Mucosa of rectum (tissue), 2 donors: ENCODE data around the gene STXBP5.

Experiments
- H3K27ac ChIP-seq, 2 donors: one replicate each; pipeline ENCODE4 v1.7.0; 2013; ENCODE audit warnings: inconsistent platforms in 2 of 2, low read depth in 2 of 2, low read length in 2 of 2
- H3K27me3 ChIP-seq, 2 donors: one replicate each; pipeline ENCODE4 v1.7.0; 2013; ENCODE audit warnings: low read length in 2 of 2; ENCODE audit not compliant: control insufficient read depth in 2 of 2, insufficient read depth in 2 of 2
- H3K36me3 ChIP-seq, 2 donors: one replicate each; pipeline ENCODE4 v1.7.0; 2013; ENCODE audit warnings: low read length in 2 of 2; ENCODE audit not compliant: control insufficient read depth in 2 of 2, insufficient read depth in 2 of 2
- H3K4me1 ChIP-seq, 2 donors: one replicate each; pipeline ENCODE4 v1.7.0; 2013; ENCODE audit warnings: low read length in 2 of 2, mild to moderate bottlenecking in 1 of 2; ENCODE audit not compliant: control insufficient read depth in 2 of 2, insufficient read depth in 2 of 2
- H3K4me3 ChIP-seq, 2 donors: one replicate each; pipeline ENCODE4 v1.7.0; 2013; ENCODE audit warnings: low read length in 2 of 2
- H3K9ac ChIP-seq, 2 donors: one replicate each; pipeline ENCODE4 v1.7.0; 2013; ENCODE audit warnings: low read length in 2 of 2, low read depth in 1 of 2, mild to moderate bottlenecking in 1 of 2
- H3K9me3 ChIP-seq, 2 donors: one replicate each; pipeline ENCODE4 v1.7.0; 2013; ENCODE audit warnings: low read length in 2 of 2; ENCODE audit not compliant: control insufficient read depth in 2 of 2
- donor health status: healthy.
- donor health status: Normal muscosa, but diverticular disease.

Gene STXBP5

GRCh38 chr6:147207837-147208754 is 3.9 kb downstream of the STXBP5 start:
- peak overlapping the region; percentile 43 to 53 for H3K4me3 ChIP-seq
- peaks cover 0 to 2% of the 10 kb centered on the region in 2 donors for H3K36me3 ChIP-seq
- H3K4me1 ChIP-seq, result peaks cover 4 to 11% of the 10 kb centered on the region in 2 donors
- H3K27me3 ChIP-seq, result no peaks in the 10 kb centered on the region
- no peaks in the 10 kb centered on the region for H3K9me3 ChIP-seq
- H3K27ac ChIP-seq, result peak overlapping the region; percentile 26 to 56
- peak overlapping the region in 1 of 2 donors; percentile 15 for H3K9ac ChIP-seq

- Histone ChIP-seq H3K4me3 (no peak overlapping the region), H3K36me3 (peaks cover 0 to 2% of the 10 kb centered on the region in 2 donors), H3K27ac (no peak overlapping the region), H3K9me3 (no peaks in the 10 kb centered on the region), H3K4me1 (peaks cover 4 to 9% of the 10 kb centered on the region in 2 donors), H3K27me3 (no peaks in the 10 kb centered on the region), H3K9ac (no peak overlapping the region)
These were observed 5.7 kb downstream of the STXBP5 start for GRCh38 chr6:147209762-147210449.

GRCh38 chr6:147211349-147211748 is 7.1 kb downstream of the STXBP5 start:
- Histone ChIP-seq H3K36me3 (peaks cover 0 to 2% of the 10 kb centered on the region in 2 donors), H3K27ac (no peak overlapping the region), H3K4me1 (peaks cover 0 to 9% of the 10 kb centered on the region in 2 donors), H3K9ac (no peak overlapping the region), H3K4me3 (no peak overlapping the region), H3K9me3 (no peaks in the 10 kb centered on the region), H3K27me3 (no peaks in the 10 kb centered on the region)

- Histone ChIP-seq H3K9me3 (no peaks in the 10 kb centered on the region), H3K36me3 (peaks cover 0 to 2% of the 10 kb centered on the region in 2 donors), H3K9ac (no peak overlapping the region), H3K27me3 (no peaks in the 10 kb centered on the region), H3K27ac (no peak overlapping the region), H3K4me1 (peaks cover 0 to 9% of the 10 kb centered on the region in 2 donors), H3K4me3 (no peak overlapping the region)
These were observed 7.6 kb downstream of the STXBP5 start for GRCh38 chr6:147211831-147212230.

GRCh38 chr6:147212622-147213021 is 8.4 kb downstream of the STXBP5 start:
- peaks cover 0 to 2% of the 10 kb centered on the region in 2 donors for H3K36me3 ChIP-seq
- H3K9ac ChIP-seq, result no peak overlapping the region
- peaks cover 0 to 10% of the 10 kb centered on the region in 2 donors for H3K4me1 ChIP-seq
- no peaks in the 10 kb centered on the region for H3K27me3 ChIP-seq
- H3K4me3 ChIP-seq, result no peak overlapping the region
- H3K27ac ChIP-seq, result no peak overlapping the region
- H3K9me3 ChIP-seq, result no peaks in the 10 kb centered on the region

- no peaks in the 10 kb centered on the region for H3K9me3 ChIP-seq
- no peak overlapping the region for H3K4me3 ChIP-seq
- H3K27me3 ChIP-seq, result no peaks in the 10 kb centered on the region
- H3K4me1 ChIP-seq, result peaks cover 4 to 10% of the 10 kb centered on the region in 2 donors
- no peak overlapping the region for H3K9ac ChIP-seq
- H3K36me3 ChIP-seq, result peaks cover 2 to 3% of the 10 kb centered on the region in 2 donors
- no peak overlapping the region for H3K27ac ChIP-seq
These were observed 9.6 kb downstream of the STXBP5 start for GRCh38 chr6:147213772-147214171.

- Histone ChIP-seq H3K27me3 (no peaks in the 10 kb centered on the region), H3K27ac (no peak overlapping the region), H3K4me1 (peaks cover 7 to 10% of the 10 kb centered on the region in 2 donors), H3K9ac (no peak overlapping the region), H3K4me3 (no peak overlapping the region), H3K9me3 (no peaks in the 10 kb centered on the region), H3K36me3 (peaks cover 2 to 4% of the 10 kb centered on the region in 2 donors)
These were observed 10.3 kb downstream of the STXBP5 start for GRCh38 chr6:147214248-147215227.

- H3K4me1 ChIP-seq, result peaks cover 6 to 7% of the 10 kb centered on the region in 2 donors
- H3K36me3 ChIP-seq, result peaks cover 0 to 7% of the 10 kb centered on the region in 2 donors
- no peak overlapping the region for H3K27ac ChIP-seq
- H3K27me3 ChIP-seq, result no peaks in the 10 kb centered on the region
- no peak overlapping the region for H3K4me3 ChIP-seq
- no peak overlapping the region for H3K9ac ChIP-seq
- H3K9me3 ChIP-seq, result no peaks in the 10 kb centered on the region
These were observed 12.7 kb downstream of the STXBP5 start for GRCh38 chr6:147216915-147217314.

- H3K27ac ChIP-seq, result no peak overlapping the region
- H3K27me3 ChIP-seq, result no peaks in the 10 kb centered on the region
- H3K36me3 ChIP-seq, result peaks cover 0 to 7% of the 10 kb centered on the region in 2 donors
- peaks cover 7 to 12% of the 10 kb centered on the region in 2 donors for H3K4me1 ChIP-seq
- no peaks in the 10 kb centered on the region for H3K9me3 ChIP-seq
- no peak overlapping the region for H3K9ac ChIP-seq
- no peak overlapping the region for H3K4me3 ChIP-seq
These were observed 13.7 kb downstream of the STXBP5 start for GRCh38 chr6:147217840-147218404.
